Fibroblast of the aortic adventitia (primary cell): ENCODE measurements around the gene FUT2. TPM values are rescaled to one million over a fixed set of nuclear protein-coding genes. Genes with fewer than 3 reads are reported as not detected.

Source experiments
- DNase-seq: peaks from one replicate; pipeline ENCODE4 v3.0.0-alpha.2; 2010; ENCODE audit warnings: low read depth
- H3K4me3 ChIP-seq: 2 replicates; pipeline ENCODE4 v1.5.1; 2011; ENCODE audit warnings: low read depth, mild to moderate bottlenecking, control low read depth, low read length, moderate library complexity
- CTCF ChIP-seq: IDR thresholded peaks from 2 replicates; pipeline ENCODE4 v1.5.1; 2011; ENCODE audit warnings: mild to moderate bottlenecking, low read length, control low read depth, inconsistent platforms; ENCODE audit not compliant: insufficient read depth
- total RNA-seq: library from RNA; depleted of rRNA; stranded (reverse); fragments of >200 nt; gene quantifications from 2 replicates; pipeline ENCODE4 v1.2.3, GENCODE V29; 2012; ENCODE audit warnings: low replicate concordance

Gene FUT2
- total RNA-seq, 1 donor: not detected

- no peak for DNase-seq
- TF ChIP-seq CTCF: no peak
- H3K4me3 ChIP-seq: no peak overlapping the region
These were observed 32.1 kb upstream of the FUT2 start for GRCh38 chr19:48663667-48664066.

- TF ChIP-seq CTCF: no peak
- no peak for DNase-seq
- no peak overlapping the region for H3K4me3 ChIP-seq
These were observed 31.3 kb upstream of the FUT2 start for GRCh38 chr19:48664476-48664875.

- DNase-seq: no peak
- H3K4me3 ChIP-seq: no peak overlapping the region
- TF ChIP-seq CTCF: no peak
These were observed 30.0 kb upstream of the FUT2 start for GRCh38 chr19:48665786-48666185.

GRCh38 chr19:48668332-48668731 is 27.4 kb upstream of the FUT2 start:
- no peak overlapping the region for H3K4me3 ChIP-seq
- DNase-seq: no peak
- no peak for TF ChIP-seq CTCF

GRCh38 chr19:48668761-48669160 is 27.0 kb upstream of the FUT2 start:
- no peak for TF ChIP-seq CTCF
- H3K4me3 ChIP-seq: no peak overlapping the region
- no peak for DNase-seq

GRCh38 chr19:48669903-48670668 is 25.7 kb upstream of the FUT2 start:
- H3K4me3 ChIP-seq: no peak overlapping the region
- DNase-seq: no peak
- TF ChIP-seq CTCF: no peak
